Fibroblast of pulmonary artery (primary cell): ENCODE data around the gene PPP1R7.

Experiments
- DNase-seq: peaks from one replicate; pipeline ENCODE4 v3.0.0-alpha.2; 2010; ENCODE audit warnings: low read depth
- H3K4me3 ChIP-seq: replicated peaks from 2 replicates; pipeline ENCODE4 v1.5.1; 2011; ENCODE audit warnings: low read depth, mild to moderate bottlenecking, control low read depth, low read length, moderate library complexity
- TF ChIP-seq, protein P1 (sequence below): IDR thresholded peaks from 2 replicates; pipeline ENCODE4 v1.5.1; 2011; ENCODE audit warnings: mild to moderate bottlenecking, control low read depth, low read length, inconsistent platforms; ENCODE audit errors: missing control alignments

PPP1R7 gene

GRCh38 chr2:241179899-241180298 is 29.6 kb downstream of the PPP1R7 start:
- no peak overlapping the region for H3K4me3 ChIP-seq
- TF ChIP-seq, protein P1, sequence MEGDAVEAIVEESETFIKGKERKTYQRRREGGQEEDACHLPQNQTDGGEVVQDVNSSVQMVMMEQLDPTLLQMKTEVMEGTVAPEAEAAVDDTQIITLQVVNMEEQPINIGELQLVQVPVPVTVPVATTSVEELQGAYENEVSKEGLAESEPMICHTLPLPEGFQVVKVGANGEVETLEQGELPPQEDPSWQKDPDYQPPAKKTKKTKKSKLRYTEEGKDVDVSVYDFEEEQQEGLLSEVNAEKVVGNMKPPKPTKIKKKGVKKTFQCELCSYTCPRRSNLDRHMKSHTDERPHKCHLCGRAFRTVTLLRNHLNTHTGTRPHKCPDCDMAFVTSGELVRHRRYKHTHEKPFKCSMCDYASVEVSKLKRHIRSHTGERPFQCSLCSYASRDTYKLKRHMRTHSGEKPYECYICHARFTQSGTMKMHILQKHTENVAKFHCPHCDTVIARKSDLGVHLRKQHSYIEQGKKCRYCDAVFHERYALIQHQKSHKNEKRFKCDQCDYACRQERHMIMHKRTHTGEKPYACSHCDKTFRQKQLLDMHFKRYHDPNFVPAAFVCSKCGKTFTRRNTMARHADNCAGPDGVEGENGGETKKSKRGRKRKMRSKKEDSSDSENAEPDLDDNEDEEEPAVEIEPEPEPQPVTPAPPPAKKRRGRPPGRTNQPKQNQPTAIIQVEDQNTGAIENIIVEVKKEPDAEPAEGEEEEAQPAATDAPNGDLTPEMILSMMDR: no peak
- peak; percentile 30 for DNase-seq

DNA sequence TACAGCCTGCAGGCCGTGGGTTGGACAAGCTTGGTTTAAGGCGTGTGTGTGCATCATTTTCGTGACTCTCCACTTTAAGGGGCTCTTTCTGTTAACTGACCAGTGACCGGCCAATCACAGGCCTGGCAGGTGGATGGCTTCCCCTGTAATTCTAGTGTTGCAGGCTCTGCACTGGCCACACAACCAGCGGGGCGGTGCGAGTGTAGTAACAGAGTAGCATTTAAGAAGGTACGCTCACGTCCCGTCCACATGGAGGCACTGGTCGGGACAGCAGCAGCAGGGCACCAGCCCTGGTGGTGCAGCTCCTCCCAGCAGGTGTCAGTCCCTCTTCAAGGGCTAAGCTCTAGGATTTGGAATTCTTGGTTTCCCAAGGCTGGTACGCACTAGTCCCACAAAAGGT is 30.2 kb downstream of the PPP1R7 start:
- DNase-seq: no peak
- no peak overlapping the region for H3K4me3 ChIP-seq
- TF ChIP-seq, protein P1: no peak

GRCh38 chr2:241182126-241182525 is 31.9 kb downstream of the PPP1R7 start:
- no peak for DNase-seq
- TF ChIP-seq, protein P1: no peak
- no peak overlapping the region for H3K4me3 ChIP-seq

- TF ChIP-seq, protein P1: no peak
- DNase-seq: no peak
- H3K4me3 ChIP-seq: no peak overlapping the region
These were observed 32.4 kb downstream of the PPP1R7 start for GRCh38 chr2:241182531-241183133.

- TF ChIP-seq, protein P1: no peak
- no peak overlapping the region for H3K4me3 ChIP-seq
- no peak for DNase-seq
These were observed 33.0 kb downstream of the PPP1R7 start for GRCh38 chr2:241183221-241183620.

DNA sequence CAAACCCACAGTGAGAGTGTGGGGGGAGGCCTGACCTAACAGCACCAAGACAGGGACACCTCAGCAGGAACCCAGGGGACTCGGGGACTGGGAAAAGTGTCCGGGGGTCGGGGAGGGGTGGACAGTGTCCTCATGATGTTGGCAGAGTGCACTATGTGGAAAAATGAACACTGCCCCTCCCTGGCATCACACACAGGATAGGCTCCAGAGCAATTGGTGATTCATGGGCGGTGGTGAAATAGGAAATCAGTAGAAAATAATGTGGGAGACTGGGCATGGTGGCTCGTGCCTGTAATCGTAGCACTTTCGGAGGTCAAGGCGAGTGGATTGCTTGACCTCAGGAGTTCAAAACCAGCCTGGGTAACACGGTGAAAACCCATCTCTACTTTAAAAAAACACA is 34.6 kb downstream of the PPP1R7 start:
- no peak for DNase-seq
- no peak overlapping the region for H3K4me3 ChIP-seq
- TF ChIP-seq, protein P1: no peak

DNA sequence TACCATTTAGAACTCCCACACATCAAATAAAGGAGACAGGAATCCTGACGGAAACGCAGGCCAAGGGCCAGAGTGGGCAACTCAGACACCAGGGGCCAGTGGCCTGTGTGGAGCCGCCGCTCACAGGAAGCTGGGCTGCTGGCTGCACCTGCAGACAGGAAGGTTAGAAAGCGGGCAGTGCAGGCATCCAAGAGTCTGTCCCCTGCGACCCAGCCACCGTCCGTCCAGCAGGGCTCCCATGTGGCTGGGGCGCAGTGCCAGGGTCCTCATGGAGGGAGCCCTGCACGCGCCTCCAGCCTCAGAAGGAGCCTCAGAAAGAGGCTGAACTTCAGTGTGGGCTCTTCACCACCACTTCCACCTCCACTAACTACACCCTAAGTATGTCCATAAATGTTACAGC is 35.7 kb downstream of the PPP1R7 start:
- no peak for DNase-seq
- H3K4me3 ChIP-seq: no peak overlapping the region
- TF ChIP-seq, protein P1: no peak
